ENCODE measurements around the gene ASAP2. TPM values are rescaled to one million over a fixed set of nuclear protein-coding genes. Genes with fewer than 3 reads are reported as not detected.
"Not testable (repeated sequence)": the region's sequence is repeated elsewhere in the genome, so short reads cannot be mapped to it uniquely, and the experiment has no call there.

The ASAP2 gene
- total RNA-seq, 8 experiments from 2014 or later = 8.5 to 26.7 (median 19.1) TPM

GRCh38 chr2:9207641-9208311 lies 1.2 kb downstream of the ASAP2 start:
- Histone ChIP-seq H3K4me3 (peak overlapping the region; percentile 80 to 90 (median 88)), H3K4me1 (replicated peaks in 1 of 2) (peaks cover 7 to 17% of the 10 kb centered on the region in 2 donors), H3K27ac (peak overlapping the region; percentile 69 to 79)
- in situ Hi-C loops (cut with MboI; ENCODE audit: low pct_unique_long_range_greater_than_20kb in 2 of 9, low sequenced_read_pairs in 9 of 9, unreplicated experiment in 9 of 9) = no loop called here
- peak; percentile 0 to 13 (median 4) for ATAC-seq (replicated peaks in 6 of 8)
- 0 to 3% (median 0%) methylated on average over 1 to 6 of the region's 34 CpGs; no CpG with 5 or more reads in 3 of the 10 experiments for whole genome bisulfite sequencing, 10 experiments

GRCh38 chr2:9208875-9209274 lies 2.3 kb downstream of the ASAP2 start:
- 14 to 70% (median 40%) methylated on average over 1 of the region's 1 CpG; no CpG with 5 or more reads in 3 of the 10 experiments for WGBS, 10 experiments
- Histone ChIP-seq H3K4me1 (replicated peaks in 1 of 2) (peaks cover 7 to 17% of the 10 kb centered on the region in 2 donors), H3K27ac (no peak overlapping the region), H3K4me3 (peak overlapping the region; percentile 80 to 90 (median 88))
- ATAC-seq (replicated peaks in 6 of 8) = no peak
- in situ Hi-C loops (cut with MboI; ENCODE audit: low pct_unique_long_range_greater_than_20kb in 2 of 9, low sequenced_read_pairs in 9 of 9, unreplicated experiment in 9 of 9) = no loop called here

- no peak for ATAC-seq (replicated peaks in 6 of 8)
- 56 to 100% (median 76%) methylated on average over 1 to 2 of the region's 2 CpGs for WGBS, 10 experiments
- Histone ChIP-seq H3K4me3 (no peak overlapping the region), H3K4me1 (replicated peaks in 1 of 2) (peaks cover 7 to 23% of the 10 kb centered on the region in 2 donors), H3K27ac (no peak overlapping the region)
- in situ Hi-C loops (cut with MboI; ENCODE audit: low pct_unique_long_range_greater_than_20kb in 2 of 9, low sequenced_read_pairs in 9 of 9, unreplicated experiment in 9 of 9) = no loop called here
These were observed 3.4 kb downstream of the ASAP2 start for GRCh38 chr2:9210030-9210429.

GRCh38 chr2:9211496-9211895 lies 4.9 kb downstream of the ASAP2 start:
- in situ Hi-C loops (cut with MboI; ENCODE audit: low pct_unique_long_range_greater_than_20kb in 2 of 9, low sequenced_read_pairs in 9 of 9, unreplicated experiment in 9 of 9) = no loop called here
- H3K4me1 ChIP-seq (replicated peaks in 1 of 2) = peaks cover 7 to 18% of the 10 kb centered on the region in 2 donors
- 0 to 90% (median 43%) methylated on average over 1 to 4 of the region's 4 CpGs for WGBS, 10 experiments
- H3K27ac ChIP-seq = no peak overlapping the region
- peak in 4 of 8 experiments; percentile 2 to 24 (median 12) for ATAC-seq (replicated peaks in 6 of 8)
- H3K4me3 ChIP-seq = no peak overlapping the region

GRCh38 chr2:9212010-9212635 lies 5.5 kb downstream of the ASAP2 start:
- 50 to 100% (median 95%) methylated on average over 1 to 5 of the region's 9 CpGs; no CpG with 5 or more reads in 2 of the 10 experiments for WGBS, 10 experiments
- H3K27ac ChIP-seq = no peak overlapping the region
- in situ Hi-C loops (cut with MboI; ENCODE audit: low pct_unique_long_range_greater_than_20kb in 2 of 9, low sequenced_read_pairs in 9 of 9, unreplicated experiment in 9 of 9) = no loop called here
- H3K4me3 ChIP-seq = no peak overlapping the region
- peaks cover 9 to 18% of the 10 kb centered on the region in 2 donors for H3K4me1 ChIP-seq (replicated peaks in 1 of 2)
- ATAC-seq (replicated peaks in 6 of 8) = no peak

- Histone ChIP-seq H3K27ac (no peak overlapping the region), H3K4me1 (replicated peaks in 1 of 2) (peaks cover 12 to 18% of the 10 kb centered on the region in 2 donors), H3K4me3 (no peak overlapping the region)
- in situ Hi-C loops (cut with MboI; ENCODE audit: low pct_unique_long_range_greater_than_20kb in 2 of 9, low sequenced_read_pairs in 9 of 9, unreplicated experiment in 9 of 9) = no loop called here
- WGBS, 10 experiments = 20 to 100% (median 94%) methylated on average over 2 to 16 of the region's 19 CpGs; no CpG with 5 or more reads in 2 of the 10 experiments
- ATAC-seq (replicated peaks in 6 of 8) = peak in 3 of 8 experiments; percentile 31 to 72 (median 61)
These were observed 6.2 kb downstream of the ASAP2 start for GRCh38 chr2:9212661-9213411.

- in situ Hi-C loops (cut with MboI; ENCODE audit: low pct_unique_long_range_greater_than_20kb in 2 of 9, low sequenced_read_pairs in 9 of 9, unreplicated experiment in 9 of 9) = no loop called here
- Histone ChIP-seq H3K27ac (no peak overlapping the region), H3K4me1 (replicated peaks in 1 of 2) (peaks cover 11 to 15% of the 10 kb centered on the region in 2 donors), H3K4me3 (no peak overlapping the region)
- no peak for ATAC-seq (replicated peaks in 6 of 8)
- 71 to 100% (median 92%) methylated on average over 1 to 2 of the region's 2 CpGs; no CpG with 5 or more reads in 7 of the 10 experiments for WGBS, 10 experiments
These were observed 7.0 kb downstream of the ASAP2 start for GRCh38 chr2:9213477-9214051.

GRCh38 chr2:9214873-9215272 lies 8.3 kb downstream of the ASAP2 start:
- ATAC-seq (replicated peaks in 6 of 8) = peak in 1 of 8 experiments; percentile 53
- in situ Hi-C loops (cut with MboI; ENCODE audit: low pct_unique_long_range_greater_than_20kb in 2 of 9, low sequenced_read_pairs in 9 of 9, unreplicated experiment in 9 of 9) = no loop called here
- WGBS, 10 experiments = 70 to 97% (median 86%) methylated on average over 3 to 8 of the region's 8 CpGs
- no peak overlapping the region for H3K4me3 ChIP-seq
- no peak overlapping the region for H3K27ac ChIP-seq
- H3K4me1 ChIP-seq (replicated peaks in 1 of 2) = peaks cover 9 to 10% of the 10 kb centered on the region in 2 donors

- 78 to 100% (median 92%) methylated on average over 1 to 4 of the region's 4 CpGs; no CpG with 5 or more reads in 3 of the 10 experiments for WGBS, 10 experiments
- no peak for ATAC-seq (replicated peaks in 6 of 8)
- Histone ChIP-seq H3K4me3 (no peak overlapping the region), H3K4me1 (replicated peaks in 1 of 2) (peaks cover 9 to 10% of the 10 kb centered on the region in 2 donors), H3K27ac (no peak overlapping the region)
- in situ Hi-C loops (cut with MboI; ENCODE audit: low pct_unique_long_range_greater_than_20kb in 2 of 9, low sequenced_read_pairs in 9 of 9, unreplicated experiment in 9 of 9) = no loop called here
These were observed 9.1 kb downstream of the ASAP2 start for GRCh38 chr2:9215680-9216079.

GRCh38 chr2:9216143-9216542 lies 9.5 kb downstream of the ASAP2 start:
- WGBS, 10 experiments = 100% methylated on average over 1 to 2 of the region's 2 CpGs; no CpG with 5 or more reads in 4 of the 10 experiments
- ATAC-seq (replicated peaks in 6 of 8); H3K4me1 ChIP-seq (replicated peaks in 1 of 2); H3K27ac ChIP-seq; in situ Hi-C loops (cut with MboI; ENCODE audit: low pct_unique_long_range_greater_than_20kb in 2 of 9, low sequenced_read_pairs in 9 of 9, unreplicated experiment in 9 of 9); H3K4me3 ChIP-seq: not testable (repeated sequence)

GRCh38 chr2:9217838-9218770 lies 11.5 kb downstream of the ASAP2 start:
- 60 to 100% (median 94%) methylated on average over 1 to 4 of the region's 7 CpGs; no CpG with 5 or more reads in 2 of the 10 experiments for WGBS, 10 experiments
- Histone ChIP-seq H3K27ac (no peak overlapping the region), H3K4me3 (no peak overlapping the region), H3K4me1 (replicated peaks in 1 of 2) (peaks cover 5 to 10% of the 10 kb centered on the region in 2 donors)
- in situ Hi-C loops (cut with MboI; ENCODE audit: low pct_unique_long_range_greater_than_20kb in 2 of 9, low sequenced_read_pairs in 9 of 9, unreplicated experiment in 9 of 9) = no loop called here
- ATAC-seq (replicated peaks in 6 of 8) = peak in 1 of 8 experiments; percentile 15

- ATAC-seq (replicated peaks in 6 of 8) = no peak
- in situ Hi-C loops (cut with MboI; ENCODE audit: low pct_unique_long_range_greater_than_20kb in 2 of 9, low sequenced_read_pairs in 9 of 9, unreplicated experiment in 9 of 9) = no loop called here
- 70 to 100% (median 94%) methylated on average over 1 to 4 of the region's 4 CpGs; no CpG with 5 or more reads in 3 of the 10 experiments for WGBS, 10 experiments
- Histone ChIP-seq H3K27ac (no peak overlapping the region), H3K4me3 (no peak overlapping the region), H3K4me1 (replicated peaks in 1 of 2) (peaks cover 5 to 12% of the 10 kb centered on the region in 2 donors)
These were observed 12.4 kb downstream of the ASAP2 start for GRCh38 chr2:9219027-9219445.
